GM13976 (cell line): ENCODE results near the gene PNPLA7.
"Not testable (repeated sequence)": the region's sequence is repeated elsewhere in the genome, so short reads cannot be mapped to it uniquely, and the experiment has no call there.

Experiments
- DNase-seq: peaks from one replicate; pipeline ENCODE4 v3.0.0; 2012; ENCODE audit warnings: low spot score
- CTCF ChIP-seq: IDR thresholded peaks from 2 replicates; pipeline ENCODE4 v1.5.1; 2012; ENCODE audit warnings: borderline replicate concordance, mild to moderate bottlenecking; ENCODE audit not compliant: insufficient read depth; ENCODE audit errors: extremely low read depth, missing control alignments, control extremely low read depth
- in situ Hi-C: fragments of 300-500 bp; cut with MboI; formaldehyde crosslinking; loops from one replicate; pipeline ENCODE4 v1.12.0; 2022; ENCODE audit warnings: low sequenced_read_pairs, mixed read lengths, inconsistent platforms; ENCODE audit not compliant: unreplicated experiment

PNPLA7 gene

GRCh38 chr9:137564134-137564533, 13.9 kb upstream of the PNPLA7 start:
- in situ Hi-C loops = no loop called here
- DNase-seq = no peak
- TF ChIP-seq CTCF = no peak

GRCh38 chr9:137558127-137558526, 7.9 kb upstream of the PNPLA7 start:
- in situ Hi-C loops = no loop called here
- no peak for DNase-seq

GRCh38 chr9:137556069-137556838, 6.1 kb upstream of the PNPLA7 start:
- TF ChIP-seq CTCF = no peak
- no peak for DNase-seq

More at GRCh38 chr9:137558127-137558526, 7.9 kb upstream of the PNPLA7 start:
- no peak for TF ChIP-seq CTCF

GRCh38 chr9:137555179-137555578, 5.0 kb upstream of the PNPLA7 start:
- DNase-seq = no peak
- TF ChIP-seq CTCF = no peak
- in situ Hi-C loops = no loop called here

More at GRCh38 chr9:137556069-137556838, 6.1 kb upstream of the PNPLA7 start:
- in situ Hi-C loops = no loop called here

GRCh38 chr9:137554349-137554748, 4.1 kb upstream of the PNPLA7 start:
- no peak for TF ChIP-seq CTCF
- DNase-seq = no peak
- in situ Hi-C loops = no loop called here

GRCh38 chr9:137553654-137554053, 3.5 kb upstream of the PNPLA7 start:
- DNase-seq, in situ Hi-C loops: not testable (repeated sequence)

- in situ Hi-C loops = no loop called here
- no peak for DNase-seq
- no peak for TF ChIP-seq CTCF
Measured at GRCh38 chr9:137552022-137552768, 2.0 kb upstream of the PNPLA7 start.
